ENCODE results near the gene GALNT15.
A peak's percentile ranks its signal among the peaks of the same experiment; 100 is the strongest.

GALNT15 gene

DNA sequence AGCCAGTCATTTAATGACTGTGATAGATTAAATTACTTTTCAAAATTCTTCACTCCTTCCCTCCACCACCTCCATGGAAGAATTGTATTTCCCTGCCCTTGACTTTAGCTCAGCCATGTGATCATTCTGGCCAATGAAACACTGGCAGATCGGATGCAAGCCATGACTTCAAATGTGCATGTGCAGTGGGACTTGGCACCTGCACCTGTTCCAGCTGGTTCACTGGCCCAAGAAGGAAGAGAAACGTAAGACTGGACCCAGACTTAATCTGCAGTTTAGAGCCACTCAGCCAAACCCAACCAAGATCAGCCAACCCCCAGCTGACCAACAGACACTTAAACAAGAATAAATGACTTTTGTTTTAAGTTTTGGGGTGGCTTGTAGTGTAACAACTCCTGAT lies 78.5 kb downstream of the GALNT15 start:
- DNase-seq (ENCODE audit: low spot score) = no peak

DNA sequence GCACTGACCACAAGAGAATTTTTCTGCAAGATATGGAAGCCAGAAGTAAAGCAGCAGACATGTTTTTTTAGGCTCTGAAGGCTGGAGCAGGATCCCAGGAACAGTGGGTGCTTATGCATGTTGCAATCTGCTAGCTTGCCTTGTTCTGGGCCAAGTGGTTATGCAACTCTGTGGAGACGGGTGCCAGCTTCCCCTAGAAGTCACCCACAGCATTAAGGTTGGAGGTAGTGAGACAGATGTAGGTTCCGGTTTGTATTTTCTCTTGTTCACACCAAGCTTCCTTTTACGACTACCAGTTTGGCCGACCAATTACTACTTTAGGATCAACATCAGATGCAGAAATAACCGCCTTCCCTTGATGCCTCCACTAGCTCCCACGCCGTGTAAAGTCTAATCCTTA lies 79.1 kb downstream of the GALNT15 start:
- DNase-seq (ENCODE audit: low spot score) = no peak

DNA sequence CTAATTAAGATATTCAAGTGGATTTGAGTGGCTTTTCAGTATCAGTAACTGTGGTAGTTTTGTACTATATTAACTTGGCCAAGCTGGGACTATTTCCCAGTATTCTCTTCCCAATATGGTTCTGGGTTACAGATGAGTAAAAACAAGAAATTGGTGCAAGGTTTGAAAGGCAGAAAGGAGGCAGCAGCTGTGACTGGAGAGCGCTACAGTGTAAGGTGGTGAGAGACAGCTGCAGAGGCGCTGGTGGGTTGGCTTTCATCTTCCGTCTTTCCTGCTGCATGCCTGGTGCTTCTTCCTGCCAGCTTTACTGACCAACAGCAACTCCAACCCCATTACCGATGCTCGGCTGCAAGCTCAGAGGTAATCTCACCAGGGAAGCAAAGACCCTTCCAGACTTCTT lies 80.4 kb downstream of the GALNT15 start:
- no peak for DNase-seq (ENCODE audit: low spot score)

DNA sequence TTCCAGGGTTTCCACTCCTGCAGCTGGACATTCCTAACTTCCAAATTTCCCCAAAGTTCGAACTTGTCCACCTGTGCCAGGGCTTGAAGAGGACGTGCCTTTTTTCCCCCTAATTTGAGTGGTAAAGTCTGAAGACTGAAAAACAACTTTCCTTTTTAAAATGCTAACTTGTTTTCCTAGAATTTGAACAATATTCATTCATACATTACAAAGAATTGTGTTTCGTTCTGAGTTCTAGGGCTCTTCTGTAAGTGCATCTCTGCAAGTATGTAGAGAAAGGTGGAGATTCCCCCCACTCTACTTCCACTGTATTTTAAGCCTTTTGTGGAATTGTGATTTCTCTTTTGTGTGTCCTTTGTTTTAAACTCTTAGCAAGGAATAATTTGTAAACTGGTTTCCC lies 80.8 kb downstream of the GALNT15 start:
- no peak for DNase-seq (ENCODE audit: low spot score)

DNA sequence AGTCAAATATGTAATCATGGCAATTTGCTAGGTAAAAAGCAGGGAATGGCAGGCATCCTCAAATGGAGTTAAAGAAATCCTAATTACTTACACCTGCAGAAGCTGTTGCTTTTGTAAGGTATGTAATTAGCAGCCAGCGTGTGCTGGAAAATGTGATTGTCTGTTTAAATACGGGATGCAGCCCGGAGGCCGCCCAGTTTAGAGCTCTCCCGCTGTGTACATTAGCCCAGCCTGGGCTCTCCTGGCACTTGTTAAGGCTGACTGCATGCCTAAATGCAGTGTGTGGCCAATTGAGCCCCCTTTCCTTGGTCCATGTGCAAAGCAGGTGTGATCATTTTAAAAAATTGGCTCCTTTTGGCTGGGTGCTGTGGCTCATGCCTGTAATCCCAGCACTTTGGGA lies 81.2 kb downstream of the GALNT15 start:
- no peak for DNase-seq (ENCODE audit: low spot score)

DNA sequence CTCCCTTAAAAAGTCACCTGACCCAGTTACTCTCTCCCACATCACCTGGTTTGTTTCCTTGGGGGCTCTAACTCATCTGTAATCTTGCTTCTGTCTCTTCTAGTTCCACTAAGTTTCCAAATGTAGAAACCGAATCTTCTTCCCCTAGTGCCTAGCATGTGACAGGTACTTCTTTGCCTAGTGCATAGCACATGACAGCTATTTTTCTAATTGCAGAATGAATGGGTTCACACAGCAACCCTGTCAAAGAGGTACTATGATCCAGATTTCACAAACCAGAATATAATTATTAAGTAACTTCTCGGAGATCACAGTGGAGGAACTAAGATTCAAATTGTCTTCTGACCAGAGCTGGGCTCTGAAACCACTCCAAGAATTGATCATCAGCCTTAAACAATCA lies 82.8 kb downstream of the GALNT15 start:
- DNase-seq (ENCODE audit: low spot score) = no peak

DNA sequence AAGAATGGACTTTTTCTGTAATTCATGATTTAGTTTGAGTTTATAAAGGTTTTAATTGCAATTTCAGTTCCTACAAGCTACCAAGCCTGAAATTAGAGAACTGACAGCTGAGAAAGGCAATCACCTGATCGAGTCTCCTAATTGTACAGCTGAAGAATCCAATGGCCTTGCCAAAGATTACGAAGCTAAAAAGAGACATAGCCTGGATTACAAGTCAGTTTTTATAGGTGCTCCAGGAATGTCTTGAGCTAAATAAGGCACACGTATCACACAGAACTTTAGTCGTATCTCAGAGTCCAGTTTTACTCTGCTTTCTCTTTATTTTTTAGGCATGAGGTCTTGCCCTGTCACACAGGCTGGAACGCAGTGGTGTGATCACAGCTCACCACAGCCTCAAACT lies 83.7 kb downstream of the GALNT15 start:
- DNase-seq (ENCODE audit: low spot score) = no peak

DNA sequence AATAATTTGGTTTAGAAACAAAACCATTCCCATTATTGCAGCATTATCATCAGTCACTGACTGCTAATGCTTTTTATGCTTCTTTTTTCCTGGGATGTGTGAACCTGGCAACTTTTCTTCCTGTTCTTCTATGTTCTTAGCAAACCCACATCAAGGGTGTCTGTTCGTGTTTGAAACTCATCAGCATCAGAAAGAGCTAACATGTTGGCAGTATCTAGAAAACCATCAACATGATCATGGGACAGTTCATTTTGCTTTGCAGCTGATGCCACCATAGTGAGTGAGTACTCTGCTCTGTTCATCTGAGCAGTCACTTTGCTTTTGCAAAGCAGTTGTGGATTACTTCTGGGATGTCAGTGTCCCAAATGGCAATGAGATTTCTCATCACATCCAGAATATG lies 84.4 kb downstream of the GALNT15 start:
- DNase-seq (ENCODE audit: low spot score) = no peak

DNA sequence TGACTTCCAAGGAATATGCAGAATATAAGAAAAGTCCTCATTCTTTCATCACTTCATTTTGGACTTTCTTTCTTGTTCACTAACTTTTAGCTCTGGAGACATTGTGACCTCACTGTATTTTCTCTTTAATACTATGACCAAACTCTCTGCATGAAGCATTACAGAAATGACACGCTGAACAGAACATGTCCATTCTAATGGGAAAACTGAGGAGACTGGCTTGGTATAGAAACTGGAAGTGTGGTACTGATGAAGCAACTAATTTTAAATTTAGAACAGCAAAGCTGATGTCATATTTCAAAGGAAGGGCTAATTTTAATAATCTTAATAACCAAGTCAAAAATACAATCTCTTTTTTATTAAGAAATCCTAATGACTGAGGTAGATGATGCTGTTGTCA lies 85.6 kb downstream of the GALNT15 start:
- DNase-seq (ENCODE audit: low spot score) = no peak

DNA sequence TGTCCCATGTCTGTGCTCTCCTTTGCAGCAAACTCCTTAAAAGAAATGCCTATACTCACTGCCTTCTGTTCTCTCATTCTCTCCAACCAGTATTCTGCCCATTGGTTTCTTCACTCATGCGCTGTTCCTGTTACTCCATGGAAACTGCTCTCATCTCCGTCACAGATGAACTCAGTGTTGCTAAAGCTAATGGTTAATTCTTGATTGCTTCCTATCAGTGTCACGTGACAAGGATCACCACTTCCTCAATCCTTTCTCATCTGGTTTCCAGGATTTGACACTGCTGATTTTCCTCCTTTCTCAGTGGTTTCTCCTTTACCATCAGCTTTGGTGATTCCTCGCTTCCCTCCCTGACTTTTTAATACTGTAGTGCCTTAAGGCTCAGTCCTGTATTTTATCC lies 87.7 kb downstream of the GALNT15 start:
- DNase-seq (ENCODE audit: low spot score) = no peak

DNA sequence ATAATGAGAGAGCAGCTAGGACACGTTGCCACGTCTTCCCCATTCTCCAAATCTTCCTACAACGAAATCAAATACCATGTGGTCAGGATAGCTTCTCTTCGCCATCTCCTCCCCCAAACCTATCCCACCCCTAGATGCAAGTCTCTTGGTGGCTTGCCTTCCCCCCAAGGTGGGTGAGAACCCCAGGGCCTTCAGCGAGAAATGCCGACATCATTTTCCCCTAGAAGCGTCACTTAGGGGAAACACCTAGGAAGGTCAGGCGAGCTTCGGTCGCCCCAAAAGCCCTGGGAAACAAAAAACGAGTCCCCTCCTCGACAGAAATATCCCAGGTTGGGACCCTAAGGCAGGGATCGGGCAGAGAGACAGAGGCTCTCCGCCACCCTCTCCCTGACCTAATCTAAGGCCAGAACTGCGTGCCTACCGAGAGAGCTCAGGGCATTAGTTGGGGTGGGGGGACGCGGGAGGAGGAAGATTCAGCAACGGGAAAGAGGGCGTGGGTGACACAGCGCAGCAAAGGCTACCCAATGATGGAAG lies 89.8 kb downstream of the GALNT15 start:
- DNase-seq (ENCODE audit: low spot score) = peak; percentile 30

DNA sequence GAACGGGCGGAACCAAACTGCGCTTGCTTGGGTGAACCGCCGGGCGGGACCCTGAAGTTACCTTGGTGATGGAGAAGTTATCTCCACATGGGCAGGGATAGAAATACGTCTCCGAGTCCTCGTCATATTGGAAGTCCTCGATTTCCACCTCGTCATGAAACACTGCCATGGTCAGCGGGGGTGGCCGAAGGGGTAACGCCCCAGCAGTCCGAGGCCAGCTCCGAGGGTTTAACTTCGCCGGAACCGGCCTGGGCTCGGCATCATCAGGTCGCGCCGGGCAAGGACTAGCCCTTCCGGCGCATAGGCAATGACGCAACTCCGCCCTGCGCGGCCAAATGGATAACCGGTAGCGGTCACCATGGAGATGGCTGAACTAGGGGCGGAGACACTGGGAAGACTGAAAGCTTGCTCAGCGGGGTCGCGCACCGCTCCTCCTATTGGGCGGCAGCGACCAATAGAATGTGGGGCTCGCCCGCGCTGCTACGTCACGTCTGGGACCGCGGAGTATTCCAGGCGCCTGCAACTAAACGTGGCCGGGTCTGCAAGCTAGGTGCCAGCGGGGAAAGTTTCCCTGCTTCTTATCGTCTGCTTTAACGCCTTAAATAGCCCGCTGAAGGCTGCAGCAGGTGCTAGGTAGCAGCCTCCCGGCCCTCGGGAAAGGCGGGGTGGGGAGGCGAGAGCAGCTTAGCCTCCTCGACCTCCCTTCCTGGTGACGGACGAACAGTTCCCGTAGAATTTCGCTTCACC lies 90.4 kb downstream of the GALNT15 start, which contains the start of the genes DPH3 and OXNAD1:
Gene DPH3 (minus strand): TSS at position 236 of the 747 bp plus-strand sequence. CDS start 67 bp downstream, at position 169.
Gene OXNAD1 (plus strand): TSS at position 505 of the 747 bp plus-strand sequence. CDS start 5,741 bp downstream, outside the sequence.
- DNase-seq (ENCODE audit: low spot score) = peak; percentile 99

DNA sequence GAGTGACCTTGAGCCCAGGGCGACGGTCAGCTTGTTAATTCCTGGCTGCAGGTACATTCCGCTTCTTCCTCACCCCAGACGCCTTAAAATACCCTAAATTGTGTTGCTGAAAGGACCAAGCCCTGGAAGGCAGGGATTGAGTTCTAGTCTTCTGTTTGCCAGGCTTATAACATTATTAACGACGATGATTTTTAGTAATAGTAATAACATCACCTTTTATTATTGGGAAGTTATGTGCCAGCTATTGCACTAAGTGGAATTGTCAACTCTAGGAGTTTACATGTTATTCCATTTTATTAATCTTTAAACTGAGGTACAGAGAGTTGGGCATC lies 90.9 kb downstream of the GALNT15 start:
- DNase-seq (ENCODE audit: low spot score) = no peak

DNA sequence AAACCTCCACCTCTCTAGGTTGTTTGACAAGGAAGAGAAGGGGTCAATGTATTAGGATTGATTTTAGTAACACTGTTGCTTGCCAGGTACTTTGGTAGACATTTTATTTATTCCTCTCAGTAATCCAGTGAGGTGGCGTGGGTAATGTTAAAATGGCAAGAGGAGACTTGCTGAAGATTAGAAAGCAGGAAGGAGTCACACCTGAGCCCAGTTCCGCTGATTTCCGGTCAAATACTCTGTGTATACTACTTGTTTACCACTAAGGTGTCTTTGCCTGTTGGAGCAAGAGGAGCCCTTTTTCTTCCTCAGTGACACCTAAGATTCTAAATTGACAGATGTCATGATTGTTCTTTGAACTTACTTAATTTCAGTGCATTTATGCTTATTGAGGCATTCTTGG lies 92.2 kb downstream of the GALNT15 start:
- DNase-seq (ENCODE audit: low spot score) = no peak

DNA sequence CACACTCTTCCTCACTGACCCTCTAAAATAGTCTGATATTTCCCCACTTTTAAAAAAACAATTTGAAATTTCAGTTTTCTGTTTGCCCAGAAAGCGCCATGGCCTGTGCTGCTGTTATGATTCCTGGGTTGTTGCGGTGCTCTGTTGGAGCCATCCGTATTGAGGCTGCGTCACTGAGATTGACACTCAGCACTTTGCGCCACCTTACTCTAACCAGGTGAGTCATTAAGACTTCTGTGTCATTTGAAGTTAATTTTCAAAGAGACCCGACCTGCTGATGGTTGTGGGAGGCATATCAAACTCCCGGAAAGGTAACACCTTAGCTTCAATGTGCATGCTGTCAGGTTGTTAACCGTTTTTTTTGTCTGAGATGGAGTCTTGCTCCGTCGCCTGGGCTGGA lies 96.4 kb downstream of the GALNT15 start:
- DNase-seq (ENCODE audit: low spot score) = no peak

DNA sequence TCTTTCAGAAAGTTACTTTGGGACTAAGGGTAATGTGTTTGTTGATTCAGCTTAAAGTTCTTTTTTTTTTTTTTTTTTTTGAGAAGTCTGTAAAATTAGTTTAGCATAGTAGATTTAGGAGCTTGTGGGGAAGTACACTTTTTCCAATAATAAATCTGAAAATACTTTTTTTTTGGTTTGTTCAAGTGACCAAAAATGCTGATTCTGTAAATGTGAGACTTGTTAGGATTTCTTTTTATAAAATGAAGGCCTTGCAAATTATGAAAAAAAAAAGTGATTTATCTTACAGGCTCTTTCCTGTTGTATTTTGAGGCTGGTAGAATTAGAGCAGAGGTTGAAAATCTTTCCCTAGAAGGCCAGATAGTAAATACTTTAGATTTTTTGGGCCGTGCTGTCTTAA lies 98.1 kb downstream of the GALNT15 start:
- no peak for DNase-seq (ENCODE audit: low spot score)

DNA sequence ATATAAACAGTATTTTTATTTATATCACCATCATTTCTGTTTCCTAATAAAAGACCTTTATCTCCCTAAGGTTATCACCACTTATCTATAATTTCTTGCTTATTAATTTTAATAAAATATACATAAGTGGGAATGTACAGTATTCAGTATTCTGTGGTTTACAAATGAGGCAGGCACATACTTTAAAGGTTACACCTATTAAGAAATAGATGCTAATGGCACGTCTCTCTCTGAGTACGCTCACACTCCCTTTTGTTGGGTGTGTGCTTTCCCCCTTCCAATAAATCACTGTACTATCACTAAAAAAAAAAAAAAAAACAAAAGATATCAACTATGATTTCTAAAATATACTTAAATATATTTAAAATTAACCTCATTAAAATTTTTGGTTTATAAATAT lies 99.4 kb downstream of the GALNT15 start:
- no peak for DNase-seq (ENCODE audit: low spot score)

DNA sequence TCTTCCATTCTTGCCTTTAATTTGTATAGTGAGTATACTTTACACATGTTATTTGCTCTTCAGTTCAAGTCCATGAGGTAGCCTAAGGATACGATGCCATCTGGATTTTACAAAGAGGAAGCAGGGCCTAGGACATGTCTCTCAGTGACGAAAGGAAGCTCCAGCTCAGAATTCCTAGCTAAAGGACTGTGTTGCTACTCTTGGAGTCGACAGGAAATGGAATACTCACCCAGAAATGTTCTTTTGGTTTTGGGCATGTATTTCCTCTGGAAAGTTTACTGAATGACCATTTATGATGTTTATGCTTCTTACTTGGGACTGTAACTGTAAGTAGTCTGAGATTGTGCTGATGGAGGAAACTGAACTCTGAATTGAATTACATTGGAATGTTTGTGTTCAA lies 103.0 kb downstream of the GALNT15 start:
- DNase-seq (ENCODE audit: low spot score) = no peak

DNA sequence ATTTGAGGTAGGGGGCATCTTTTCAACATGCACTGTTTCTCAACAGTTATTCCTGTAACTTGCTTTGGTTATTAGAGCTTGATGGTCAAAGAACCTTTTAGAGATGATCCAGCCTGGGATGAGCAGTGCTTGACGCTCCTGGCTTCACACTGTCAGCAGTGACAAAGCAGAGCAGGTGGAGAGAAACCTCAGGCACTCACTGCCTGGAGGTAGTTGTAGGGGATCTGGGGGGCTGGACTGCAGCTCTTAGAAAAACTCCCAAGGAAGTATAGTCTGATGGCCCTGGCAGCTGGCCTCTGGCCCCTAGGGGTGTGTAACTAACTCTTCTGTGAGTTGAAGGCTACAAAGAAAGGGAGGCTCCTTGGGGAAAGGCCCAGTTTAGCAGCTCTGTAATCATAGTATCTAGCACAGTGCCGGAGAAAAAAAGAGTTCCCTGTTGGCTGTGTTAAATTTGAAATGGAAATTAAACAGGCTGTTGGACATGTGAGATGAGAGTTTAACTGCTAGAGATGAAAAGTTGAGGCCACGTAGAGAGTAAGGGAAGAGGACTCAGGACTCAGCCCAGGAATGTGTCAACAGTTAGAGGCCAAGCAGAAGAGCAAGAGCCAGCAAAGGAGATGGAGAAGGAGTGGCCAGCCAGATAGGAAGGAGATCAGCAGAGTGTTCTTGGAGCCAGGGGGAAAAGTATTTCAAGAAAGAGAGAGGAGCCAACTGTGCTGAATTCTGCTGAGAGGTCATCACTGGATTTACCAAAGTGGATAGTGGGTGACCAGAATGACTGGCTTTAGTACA lies 104.7 kb downstream of the GALNT15 start:
- no peak for DNase-seq (ENCODE audit: low spot score)

DNA sequence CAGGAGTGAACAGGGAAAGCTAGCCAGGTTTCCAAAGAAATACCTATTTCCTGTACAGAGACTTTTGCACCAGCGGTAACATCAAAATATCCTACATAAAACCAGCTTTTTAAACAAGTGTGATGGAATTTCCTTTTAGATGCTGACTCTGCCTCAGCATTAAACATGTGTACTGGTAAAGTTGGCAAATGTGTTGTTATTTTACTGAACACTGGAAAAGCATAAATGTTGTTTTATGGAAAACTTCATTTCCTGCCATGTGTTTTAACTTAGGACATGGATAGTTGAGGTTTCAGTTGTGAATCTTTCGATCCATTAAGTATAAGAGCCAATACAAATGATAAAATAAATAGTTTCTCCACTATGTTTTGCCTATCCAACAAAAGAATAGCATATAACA lies 106.2 kb downstream of the GALNT15 start:
- no peak for DNase-seq (ENCODE audit: low spot score)
